ENCODE measurements around the gene PREX1. TPM values are rescaled to one million over a fixed set of nuclear protein-coding genes. Genes with fewer than 3 reads are reported as not detected.

Gene PREX1
- total and polyA plus RNA-seq, 2 of the 4 experiments (the other 2 are of a cell fraction), result 0.67 to 0.72 TPM

DNA sequence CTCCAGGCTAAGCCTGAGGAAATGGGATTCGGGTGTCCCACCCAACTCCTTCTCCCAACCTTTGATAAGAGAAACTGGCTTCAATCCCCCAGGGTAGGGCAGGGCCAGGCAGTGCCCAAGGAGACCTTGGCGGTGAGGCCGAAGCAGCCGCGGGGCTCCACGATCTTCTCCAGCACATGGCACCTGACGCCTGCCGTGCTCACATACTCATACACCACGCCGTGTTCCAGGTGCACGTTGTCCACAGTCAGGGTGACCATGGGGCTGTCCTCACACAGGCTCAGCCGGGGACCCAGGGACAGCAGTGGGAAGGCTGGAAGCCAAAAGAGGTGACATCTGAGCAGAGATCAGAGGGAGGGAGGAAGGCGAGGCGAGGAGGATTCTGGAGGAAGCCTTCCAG, 176.5 kb downstream of the PREX1 start:
- H2AK5ac ChIP-seq (ENCODE audit: low read depth, low read length), result no peak overlapping the region
- H3K27me3 ChIP-seq (ENCODE audit: control insufficient read depth, insufficient read depth, low read length), result peaks cover 2% of the 10 kb centered on the region; the same call in 1 of the 2 replicates
- no peak overlapping the region for H3K23ac ChIP-seq (ENCODE audit: low read depth, low read length)
- no peak overlapping the region for H3K9ac ChIP-seq (ENCODE audit: low read depth, low read length)
- no peak overlapping the region for H3K4me3 ChIP-seq (ENCODE audit: insufficient read depth, low read depth, low read length)
- ATAC-seq (ENCODE audit: low read depth) (no peak), DNase-seq (no peak)
- TF ChIP-seq RCOR1 (IDR thresholded peaks at IDR 0.05; ENCODE audit: insufficient replicate concordance, low read length), result no peak
- no peak for TF ChIP-seq RAD21 (IDR thresholded peaks at IDR 0.05; ENCODE audit: low read length)
- TF ChIP-seq MAFK (IDR thresholded peaks at IDR 0.05; ENCODE audit: low read depth, low read length), result no peak
- no peak for TF ChIP-seq CEBPB (IDR thresholded peaks at IDR 0.05; ENCODE audit: low read depth, low read length)
- TF ChIP-seq RFX5 (IDR thresholded peaks at IDR 0.05; ENCODE audit: low read depth, low read length), result no peak
- TF ChIP-seq FOS (IDR thresholded peaks at IDR 0.05; ENCODE audit: low read depth, low read length), result no peak
- TF ChIP-seq MXI1 (IDR thresholded peaks at IDR 0.05; ENCODE audit: borderline replicate concordance, low read depth, low read length), result no peak
- no peak for TF ChIP-seq SMC3 (IDR thresholded peaks at IDR 0.05; ENCODE audit: low read depth, low read length)
- TF ChIP-seq NFE2L2 (IDR thresholded peaks at IDR 0.05; ENCODE audit: low read depth, low read length), result no peak
- TF ChIP-seq, protein P1, sequence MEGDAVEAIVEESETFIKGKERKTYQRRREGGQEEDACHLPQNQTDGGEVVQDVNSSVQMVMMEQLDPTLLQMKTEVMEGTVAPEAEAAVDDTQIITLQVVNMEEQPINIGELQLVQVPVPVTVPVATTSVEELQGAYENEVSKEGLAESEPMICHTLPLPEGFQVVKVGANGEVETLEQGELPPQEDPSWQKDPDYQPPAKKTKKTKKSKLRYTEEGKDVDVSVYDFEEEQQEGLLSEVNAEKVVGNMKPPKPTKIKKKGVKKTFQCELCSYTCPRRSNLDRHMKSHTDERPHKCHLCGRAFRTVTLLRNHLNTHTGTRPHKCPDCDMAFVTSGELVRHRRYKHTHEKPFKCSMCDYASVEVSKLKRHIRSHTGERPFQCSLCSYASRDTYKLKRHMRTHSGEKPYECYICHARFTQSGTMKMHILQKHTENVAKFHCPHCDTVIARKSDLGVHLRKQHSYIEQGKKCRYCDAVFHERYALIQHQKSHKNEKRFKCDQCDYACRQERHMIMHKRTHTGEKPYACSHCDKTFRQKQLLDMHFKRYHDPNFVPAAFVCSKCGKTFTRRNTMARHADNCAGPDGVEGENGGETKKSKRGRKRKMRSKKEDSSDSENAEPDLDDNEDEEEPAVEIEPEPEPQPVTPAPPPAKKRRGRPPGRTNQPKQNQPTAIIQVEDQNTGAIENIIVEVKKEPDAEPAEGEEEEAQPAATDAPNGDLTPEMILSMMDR (conservative IDR thresholded peaks at IDR 0.05; ENCODE audit: low read depth, low read length), result no peak
- TF ChIP-seq POLR2A (IDR thresholded peaks at IDR 0.05; ENCODE audit: low read depth, low read length), result no peak
- TF ChIP-seq, protein P2, sequence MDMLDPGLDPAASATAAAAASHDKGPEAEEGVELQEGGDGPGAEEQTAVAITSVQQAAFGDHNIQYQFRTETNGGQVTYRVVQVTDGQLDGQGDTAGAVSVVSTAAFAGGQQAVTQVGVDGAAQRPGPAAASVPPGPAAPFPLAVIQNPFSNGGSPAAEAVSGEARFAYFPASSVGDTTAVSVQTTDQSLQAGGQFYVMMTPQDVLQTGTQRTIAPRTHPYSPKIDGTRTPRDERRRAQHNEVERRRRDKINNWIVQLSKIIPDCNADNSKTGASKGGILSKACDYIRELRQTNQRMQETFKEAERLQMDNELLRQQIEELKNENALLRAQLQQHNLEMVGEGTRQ (IDR thresholded peaks at IDR 0.05; ENCODE audit: low read depth, low read length), result no peak
- no peak for TF ChIP-seq MAZ (IDR thresholded peaks at IDR 0.05; ENCODE audit: borderline replicate concordance, low read depth, low read length)
- TF ChIP-seq, protein P3, sequence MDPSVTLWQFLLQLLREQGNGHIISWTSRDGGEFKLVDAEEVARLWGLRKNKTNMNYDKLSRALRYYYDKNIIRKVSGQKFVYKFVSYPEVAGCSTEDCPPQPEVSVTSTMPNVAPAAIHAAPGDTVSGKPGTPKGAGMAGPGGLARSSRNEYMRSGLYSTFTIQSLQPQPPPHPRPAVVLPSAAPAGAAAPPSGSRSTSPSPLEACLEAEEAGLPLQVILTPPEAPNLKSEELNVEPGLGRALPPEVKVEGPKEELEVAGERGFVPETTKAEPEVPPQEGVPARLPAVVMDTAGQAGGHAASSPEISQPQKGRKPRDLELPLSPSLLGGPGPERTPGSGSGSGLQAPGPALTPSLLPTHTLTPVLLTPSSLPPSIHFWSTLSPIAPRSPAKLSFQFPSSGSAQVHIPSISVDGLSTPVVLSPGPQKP (IDR thresholded peaks at IDR 0.05; ENCODE audit: borderline replicate concordance, low read depth, low read length), result no peak
- TF ChIP-seq BHLHE40 (IDR thresholded peaks at IDR 0.05; ENCODE audit: low read depth, low read length), result no peak
- TF ChIP-seq CHD1 (IDR thresholded peaks at IDR 0.05; ENCODE audit: low read depth, low read length), result no peak
- H3K4me2 ChIP-seq (ENCODE audit: low read depth, low read length), result no peak overlapping the region
- no peak overlapping the region for H2BK5ac ChIP-seq (ENCODE audit: low read depth, low read length, poor library complexity, severe bottlenecking)
- no peak overlapping the region for H3K27ac ChIP-seq (ENCODE audit: insufficient read depth, low read length)
- ChIA-PET CTCF (no interaction called here), POLR2A (ENCODE audit: unreplicated experiment) (no interaction called here)
- H4K8ac ChIP-seq (ENCODE audit: low read depth in 2 of 2, low read length in 2 of 2), result no peak overlapping the region
- no peak overlapping the region for H2AFZ ChIP-seq (replicated peaks; ENCODE audit: low read length, poor library complexity)
- no peak overlapping the region for H2BK15ac ChIP-seq (ENCODE audit: low read depth, low read length)
- no peak overlapping the region for H4K5ac ChIP-seq (ENCODE audit: low read depth, low read length)
- WGBS, 2 experiments (ENCODE audit: extremely low coverage in 2 of 2, insufficient read length in 1 of 2), result 95% methylated on average over 7 of the region's 14 CpGs; no CpG with 5 or more reads in 1 of the 2 experiments
- no peak overlapping the region for H4K91ac ChIP-seq (ENCODE audit: insufficient read depth, low read depth, low read length)
- no TSS peak for BruUV-seq (replicated peaks)
- H3K9me1 ChIP-seq (ENCODE audit: insufficient read depth, low read length), result no peaks in the 10 kb centered on the region; the same call in 1 of the 2 replicates
- H2BK20ac ChIP-seq (ENCODE audit: low read depth, low read length), result no peak overlapping the region
- dilution Hi-C loops (cut with HindIII; ENCODE audit: low sequenced_read_pairs, unreplicated experiment), result no loop called here
- intact Hi-C loops (cut with micrococcal nuclease), result loop anchor here (10.0 kb wide), 1 partner anchor 174 kb away; the partner anchor contains the start of gene PREX1
- no peaks in the 10 kb centered on the region for H3K9me3 ChIP-seq (ENCODE audit: control insufficient read depth, insufficient read depth, low read length)
- H3K79me1 ChIP-seq (ENCODE audit: low read depth in 1 of 2, low read length in 2 of 2), result no peaks in the 10 kb centered on the region
- no peaks in the 10 kb centered on the region; the same call in 1 of the 2 replicates for H3K4me1 ChIP-seq (ENCODE audit: control insufficient read depth, insufficient read depth, low read length)
- H3K56ac ChIP-seq (ENCODE audit: extremely low read depth, insufficient read depth, low read length), result no peak overlapping the region
- H4K20me1 ChIP-seq (ENCODE audit: insufficient read depth, low read length), result no peaks in the 10 kb centered on the region
- H2BK120ac ChIP-seq (ENCODE audit: low read depth, low read length), result no peak overlapping the region
- H3K36me3 ChIP-seq (ENCODE audit: control insufficient read depth, insufficient read depth, low read length), result no peaks in the 10 kb centered on the region
- in situ Hi-C loops (cut with MboI; ENCODE audit: low sequenced_read_pairs), result no loop called here
- H3K4ac ChIP-seq (ENCODE audit: low read depth, low read length), result no peak overlapping the region
- H3K14ac ChIP-seq (replicated peaks; ENCODE audit: low read depth, low read length), result no peak overlapping the region
- H3K18ac ChIP-seq (ENCODE audit: low read depth, low read length), result no peak overlapping the region
- H2AK9ac ChIP-seq (replicated peaks; ENCODE audit: low read depth, low read length, poor library complexity), result no peak overlapping the region
